AG09319 (cell line): ENCODE data around the gene RTF2.

Experiments used
- DNase-seq: peaks from one replicate; pipeline ENCODE4 v3.0.0-alpha.2; 2010; ENCODE audit warnings: low read depth; ENCODE audit errors: extremely low read depth
- TF ChIP-seq, protein P1 (sequence below): IDR thresholded peaks from 2 replicates; pipeline ENCODE4 v1.5.1; 2011; ENCODE audit warnings: low read depth, mild to moderate bottlenecking, inconsistent platforms, low read length, moderate library complexity

Gene RTF2

DNA sequence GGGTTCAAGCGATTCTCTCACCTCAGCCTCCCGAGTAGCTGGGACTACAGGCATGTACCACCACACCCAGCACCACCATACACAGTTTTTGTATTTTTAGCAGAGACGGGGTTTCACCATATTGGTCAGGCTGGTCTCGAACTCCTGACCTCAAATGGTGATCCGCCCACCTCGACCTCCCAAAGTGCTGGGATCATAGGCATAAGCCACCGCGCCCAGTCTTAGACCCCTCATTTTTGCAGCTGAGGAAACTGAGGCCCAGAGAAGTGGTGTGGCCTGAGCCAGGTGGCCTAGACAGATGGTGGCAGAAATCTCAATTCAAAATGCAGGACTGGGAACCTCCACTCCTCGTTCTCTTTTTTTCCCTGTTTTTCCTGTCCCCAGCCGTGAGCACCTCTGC, 43.5 kb downstream of the RTF2 start:
- TF ChIP-seq, protein P1, sequence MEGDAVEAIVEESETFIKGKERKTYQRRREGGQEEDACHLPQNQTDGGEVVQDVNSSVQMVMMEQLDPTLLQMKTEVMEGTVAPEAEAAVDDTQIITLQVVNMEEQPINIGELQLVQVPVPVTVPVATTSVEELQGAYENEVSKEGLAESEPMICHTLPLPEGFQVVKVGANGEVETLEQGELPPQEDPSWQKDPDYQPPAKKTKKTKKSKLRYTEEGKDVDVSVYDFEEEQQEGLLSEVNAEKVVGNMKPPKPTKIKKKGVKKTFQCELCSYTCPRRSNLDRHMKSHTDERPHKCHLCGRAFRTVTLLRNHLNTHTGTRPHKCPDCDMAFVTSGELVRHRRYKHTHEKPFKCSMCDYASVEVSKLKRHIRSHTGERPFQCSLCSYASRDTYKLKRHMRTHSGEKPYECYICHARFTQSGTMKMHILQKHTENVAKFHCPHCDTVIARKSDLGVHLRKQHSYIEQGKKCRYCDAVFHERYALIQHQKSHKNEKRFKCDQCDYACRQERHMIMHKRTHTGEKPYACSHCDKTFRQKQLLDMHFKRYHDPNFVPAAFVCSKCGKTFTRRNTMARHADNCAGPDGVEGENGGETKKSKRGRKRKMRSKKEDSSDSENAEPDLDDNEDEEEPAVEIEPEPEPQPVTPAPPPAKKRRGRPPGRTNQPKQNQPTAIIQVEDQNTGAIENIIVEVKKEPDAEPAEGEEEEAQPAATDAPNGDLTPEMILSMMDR, result no peak
- DNase-seq, result no peak

DNA sequence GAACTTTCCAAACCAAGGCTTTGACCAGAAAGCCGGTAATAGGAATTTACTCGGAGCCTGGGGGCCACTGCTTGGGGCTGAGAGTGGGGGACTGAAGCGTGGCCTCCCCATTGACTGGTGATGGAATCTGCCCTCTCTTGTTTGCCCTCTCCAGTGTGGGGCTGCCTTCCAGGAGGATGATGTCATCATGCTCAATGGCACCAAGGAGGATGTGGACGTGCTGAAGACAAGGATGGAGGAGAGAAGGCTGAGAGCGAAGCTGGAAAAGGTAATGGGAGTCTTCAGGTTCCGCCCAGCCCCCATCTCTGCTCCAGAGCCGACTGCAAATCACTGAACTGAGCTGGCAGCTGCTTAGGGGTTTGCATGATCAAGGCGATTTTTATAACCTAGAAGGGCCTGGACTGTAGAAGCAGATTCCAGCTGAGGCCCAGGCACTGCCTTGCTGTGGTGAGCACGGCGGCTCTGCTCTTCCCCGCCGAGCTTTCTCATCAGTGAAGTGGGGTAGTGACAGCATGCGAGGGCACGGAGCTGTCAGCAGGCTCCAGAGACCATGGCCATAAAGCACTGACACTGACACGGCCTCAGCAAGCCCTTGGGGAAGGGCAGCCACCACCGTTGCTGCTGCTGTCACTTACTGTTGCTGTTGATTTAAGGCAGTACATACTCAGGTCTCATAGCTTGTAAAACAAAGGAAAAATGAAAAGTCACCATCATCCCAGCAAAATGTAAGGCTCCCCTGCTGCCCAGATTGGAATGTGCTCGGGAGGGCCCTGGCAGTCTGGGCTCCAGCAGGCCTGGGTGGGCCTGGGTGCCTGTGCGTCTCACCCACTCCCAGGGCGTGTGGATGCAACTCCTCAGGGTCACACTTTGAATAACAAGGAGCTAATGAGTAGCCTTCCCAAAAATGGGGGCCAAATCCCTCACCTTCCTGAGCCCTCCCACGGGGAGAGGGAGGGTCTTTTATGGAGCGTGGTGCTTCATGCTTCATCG, 45.0 kb downstream of the RTF2 start:
- TF ChIP-seq, protein P1, result no peak
- no peak for DNase-seq

DNA sequence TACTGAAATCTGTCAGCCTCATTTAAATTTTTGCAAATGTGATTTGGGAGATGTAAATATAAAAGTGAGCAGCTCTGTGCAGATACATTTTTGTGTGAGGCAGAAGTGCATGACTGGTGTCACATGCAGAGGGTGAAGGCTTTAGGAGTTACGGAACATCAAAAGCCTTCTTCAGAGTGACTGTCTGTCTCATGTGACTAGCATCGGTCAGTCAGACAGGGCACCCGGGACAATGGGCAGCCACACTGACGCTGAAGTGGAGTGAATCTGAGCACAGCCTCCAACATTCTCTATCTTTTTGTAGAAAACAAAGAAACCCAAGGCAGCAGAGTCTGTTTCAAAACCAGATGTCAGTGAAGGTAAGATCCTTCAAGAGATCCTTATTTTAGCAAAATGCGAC, 48.2 kb downstream of the RTF2 start:
- TF ChIP-seq, protein P1, result no peak
- DNase-seq, result no peak

DNA sequence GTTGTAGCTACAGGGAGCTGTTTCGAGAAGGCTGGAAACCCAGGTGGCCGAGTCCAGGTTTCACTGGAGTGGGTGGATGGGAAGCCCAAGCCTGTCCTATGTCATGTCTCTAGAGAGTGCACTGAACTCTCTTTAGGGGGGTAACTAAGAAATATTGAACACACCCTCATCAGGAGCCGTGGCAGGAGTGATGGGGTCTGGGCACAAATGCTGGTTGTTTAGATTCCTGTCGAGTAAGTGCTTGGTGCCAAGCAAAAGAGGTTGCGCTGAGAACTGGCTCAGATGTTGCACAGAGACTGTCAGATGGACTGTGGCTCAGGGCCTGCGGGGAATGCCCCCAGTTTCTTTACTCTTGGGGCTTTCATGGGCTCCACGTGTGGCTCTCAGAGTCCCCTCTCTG, 48.8 kb downstream of the RTF2 start:
- TF ChIP-seq, protein P1, result no peak
- DNase-seq, result no peak

DNA sequence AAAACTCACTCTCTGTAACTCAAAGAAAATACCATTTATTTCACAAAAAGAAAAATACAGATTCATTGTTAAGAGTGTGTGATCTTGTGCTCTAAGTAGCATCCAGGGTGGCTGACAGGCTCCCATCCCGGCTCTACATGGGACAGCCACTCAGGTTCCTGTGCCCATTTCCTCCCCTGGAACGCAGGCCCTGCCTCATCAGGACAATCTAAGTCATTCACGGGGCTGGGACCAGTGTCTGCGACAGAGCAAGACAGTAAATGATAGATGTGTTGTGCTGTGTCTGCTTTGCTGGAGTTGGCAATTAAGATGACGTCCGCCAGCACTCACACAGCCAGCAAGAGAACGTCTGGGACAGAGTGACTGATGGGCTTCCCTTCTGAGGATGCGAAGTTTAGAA, 49.2 kb downstream of the RTF2 start:
- TF ChIP-seq, protein P1, result no peak
- no peak for DNase-seq

DNA sequence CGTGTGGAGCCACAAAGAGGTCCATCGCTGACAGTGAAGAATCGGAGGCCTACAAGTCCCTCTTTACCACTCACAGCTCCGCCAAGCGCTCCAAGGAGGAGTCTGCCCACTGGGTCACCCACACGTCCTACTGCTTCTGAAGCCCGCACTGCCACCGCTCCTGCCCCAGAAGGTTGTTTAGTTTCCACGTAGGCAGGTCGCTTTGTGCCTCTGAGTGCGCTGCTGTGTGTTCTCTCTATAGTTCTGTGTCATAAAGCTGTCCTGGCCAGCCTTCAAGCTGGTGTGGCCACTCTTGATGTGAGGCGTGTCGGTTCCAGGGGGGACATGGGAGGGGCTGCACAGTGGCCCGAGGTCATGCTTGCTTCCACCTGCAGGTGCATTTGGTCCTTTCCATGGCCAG, 49.7 kb downstream of the RTF2 start:
- DNase-seq, result no peak
- TF ChIP-seq, protein P1, result no peak

DNA sequence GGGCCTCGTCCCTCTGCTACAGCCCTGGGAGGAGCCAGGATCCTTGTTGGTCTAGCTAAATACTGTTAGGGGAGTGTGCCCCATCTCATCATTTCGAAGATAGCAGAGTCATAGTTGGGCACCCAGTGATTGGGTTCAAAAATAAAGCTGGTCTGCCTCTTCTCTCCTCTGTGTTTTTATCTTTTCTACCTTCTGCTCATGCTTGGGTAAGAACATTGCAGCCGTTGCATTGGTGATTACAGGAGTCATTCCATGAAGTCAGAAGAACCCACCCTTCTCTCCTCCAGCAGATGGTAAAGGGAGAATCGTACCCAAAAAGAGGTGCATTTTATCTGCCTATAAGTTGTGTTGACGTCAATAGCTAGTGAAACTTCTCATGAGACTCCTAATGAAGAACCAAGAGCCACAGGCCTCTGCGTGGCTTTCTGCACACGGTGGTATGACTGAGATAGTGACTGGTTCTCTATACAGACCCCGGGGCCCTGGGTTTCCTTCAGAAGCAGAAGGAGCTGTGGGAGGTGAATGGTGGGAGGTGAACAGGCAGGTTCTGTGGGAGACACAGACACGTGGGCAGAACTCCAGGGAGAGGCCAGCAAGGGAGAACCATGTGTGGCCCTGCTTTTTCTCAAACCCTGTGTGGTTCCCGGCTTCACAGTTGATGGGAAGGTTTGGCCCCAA, 50.4 kb downstream of the RTF2 start:
- DNase-seq, result no peak
- TF ChIP-seq, protein P1, result no peak
